IMR-90 (cell line): ENCODE measurements around the gene SENP6. TPM values are rescaled to one million over a fixed set of nuclear protein-coding genes. Genes with fewer than 3 reads are reported as not detected.

ENCODE experiments used
- ATAC-seq: fragments of 200-7000 bp; cut with Tn5 transposase; 2 replicates; pipeline ENCODE4 v1.9.1; 2020; ENCODE audit warnings: low read depth, mild to moderate bottlenecking, moderate library complexity
- BruUV-seq: library from RNA; stranded (reverse); fragments of 400-500 nt; replicated peaks from 2 replicates; lab custom pipeline; 2021; lab: Mats Ljungman, UMichigan
- CTCF ChIA-PET: fragments of 300-600 bp; formaldehyde crosslinking; extraction: SDS; loops from one replicate; lab custom pipeline; 2021; ENCODE audit warnings: antibody characterized with exemption; lab: Yijun Ruan, JAX
- POLR2A ChIA-PET: fragments of 300-600 bp; sonication (Branson Sonifier 250); formaldehyde crosslinking; loops from one replicate; lab custom pipeline; 2022; ENCODE audit warnings: antibody characterized with exemption; ENCODE audit not compliant: unreplicated experiment; lab: Charles Lee
- DNase-seq: peaks from one replicate; pipeline ENCODE4 v3.0.0; 2013
- H2AFZ ChIP-seq: replicated peaks from 2 replicates; pipeline ENCODE3; 2013; ENCODE audit warnings: low read length, mild to moderate bottlenecking; ENCODE audit not compliant: poor library complexity
- H2AK5ac ChIP-seq: 2 replicates; pipeline ENCODE4 v1.6.1; 2013; ENCODE audit warnings: low read depth, low read length, inconsistent platforms
- H2AK9ac ChIP-seq: replicated peaks from 2 replicates; pipeline ENCODE3; 2013; ENCODE audit warnings: mild to moderate bottlenecking, low read depth, low read length, moderate library complexity; ENCODE audit not compliant: poor library complexity
- H2BK120ac ChIP-seq: 2 replicates; pipeline ENCODE4 v1.6.1; 2013; ENCODE audit warnings: low read depth, low read length, inconsistent platforms
- H2BK15ac ChIP-seq: 3 replicates; pipeline ENCODE4 v1.6.1; 2013; ENCODE audit warnings: low read depth, low read length, inconsistent platforms
- H2BK20ac ChIP-seq: 2 replicates; pipeline ENCODE4 v1.6.1; 2013; ENCODE audit warnings: low read depth, mild to moderate bottlenecking, inconsistent platforms, low read length, moderate library complexity
- H2BK5ac ChIP-seq: 2 replicates; pipeline ENCODE4 v1.6.1; 2013; ENCODE audit warnings: mild to moderate bottlenecking, low read depth, low read length, inconsistent platforms; ENCODE audit not compliant: poor library complexity, severe bottlenecking
- H3K14ac ChIP-seq: replicated peaks from 2 replicates; pipeline ENCODE4 v1.6.1; 2013; ENCODE audit warnings: low read depth, low read length, inconsistent platforms
- H3K18ac ChIP-seq: 2 replicates; pipeline ENCODE4 v1.6.1; 2013; ENCODE audit warnings: low read depth, low read length, control low read depth
- H3K23ac ChIP-seq: 2 replicates; pipeline ENCODE4 v1.6.1; 2013; ENCODE audit warnings: low read depth, low read length, inconsistent platforms
- H3K27ac ChIP-seq: 2 replicates; pipeline ENCODE4 v1.5.1; 2013; ENCODE audit warnings: mild to moderate bottlenecking, control low read depth, low read length; ENCODE audit not compliant: insufficient read depth
- H3K27me3 ChIP-seq: 2 replicates; pipeline ENCODE4 v1.6.1; 2013; ENCODE audit warnings: low read length; ENCODE audit not compliant: control insufficient read depth, insufficient read depth
- H3K36me3 ChIP-seq: 2 replicates; pipeline ENCODE4 v1.6.1; 2013; ENCODE audit warnings: low read length, mixed read lengths; ENCODE audit not compliant: control insufficient read depth, insufficient read depth
- H3K4ac ChIP-seq: 2 replicates; pipeline ENCODE4 v1.6.1; 2013; ENCODE audit warnings: low read depth, low read length, inconsistent platforms
- H3K4me1 ChIP-seq: 2 replicates; pipeline ENCODE4 v1.6.1; 2013; ENCODE audit warnings: low read length, mixed read lengths; ENCODE audit not compliant: control insufficient read depth, insufficient read depth
- H3K4me2 ChIP-seq: 2 replicates; pipeline ENCODE4 v1.6.1; 2013; ENCODE audit warnings: low read depth, mild to moderate bottlenecking, control low read depth, low read length, moderate library complexity
- H3K4me3 ChIP-seq: 2 replicates; pipeline ENCODE4 v1.5.1; 2013; ENCODE audit warnings: low read depth, mild to moderate bottlenecking, control low read depth, low read length, moderate library complexity; ENCODE audit not compliant: insufficient read depth
- H3K56ac ChIP-seq: 2 replicates; pipeline ENCODE4 v1.6.1; 2013; ENCODE audit warnings: low read length, inconsistent platforms; ENCODE audit not compliant: insufficient read depth; ENCODE audit errors: extremely low read depth
- H3K79me1 ChIP-seq, 2 experiments: 2 replicates each; pipeline ENCODE4 v1.6.1; 2013; ENCODE audit warnings: low read length in 2 of 2, inconsistent platforms in 1 of 2, low read depth in 1 of 2
- H3K9ac ChIP-seq: 2 replicates; pipeline ENCODE4 v1.6.1; 2013; ENCODE audit warnings: low read depth, low read length, control low read depth
- H3K9me1 ChIP-seq: 2 replicates; pipeline ENCODE4 v1.6.1; 2013; ENCODE audit warnings: low read length, inconsistent platforms; ENCODE audit not compliant: insufficient read depth
- H3K9me3 ChIP-seq: 2 replicates; pipeline ENCODE4 v1.6.1; 2013; ENCODE audit warnings: low read length; ENCODE audit not compliant: control insufficient read depth, insufficient read depth
- H4K20me1 ChIP-seq: 2 replicates; pipeline ENCODE4 v1.6.1; 2013; ENCODE audit warnings: low read length, inconsistent platforms; ENCODE audit not compliant: insufficient read depth
- H4K5ac ChIP-seq: 2 replicates; pipeline ENCODE4 v1.6.1; 2013; ENCODE audit warnings: mild to moderate bottlenecking, low read depth, low read length, control low read depth
- H4K8ac ChIP-seq, 2 experiments: 2 replicates each; pipeline ENCODE4 v1.6.1; 2013; ENCODE audit warnings: low read depth in 2 of 2, low read length in 2 of 2, control low read depth in 1 of 2, inconsistent platforms in 1 of 2
- H4K91ac ChIP-seq: 2 replicates; pipeline ENCODE4 v1.6.1; 2013; ENCODE audit warnings: low read depth, low read length, inconsistent platforms; ENCODE audit not compliant: insufficient read depth
- BHLHE40 ChIP-seq: fragments of 150-350 bp; IDR thresholded peaks from 2 replicates; pipeline ENCODE4 v1.6.1; 2016; ENCODE audit warnings: mild to moderate bottlenecking, low read depth, low read length
- CHD1 ChIP-seq: IDR thresholded peaks from 2 replicates; pipeline ENCODE4 v1.6.1; 2012; ENCODE audit warnings: low read depth, low read length, improper control_type of control experiment
- MAFK ChIP-seq: IDR thresholded peaks from 2 replicates; pipeline ENCODE4 v1.6.1; 2012; ENCODE audit warnings: low read depth, low read length, improper control_type of control experiment
- RCOR1 ChIP-seq: IDR thresholded peaks from 2 replicates; pipeline ENCODE4 v1.6.1; 2012; ENCODE audit warnings: mild to moderate bottlenecking, low read length, improper control_type of control experiment; ENCODE audit not compliant: insufficient replicate concordance
- RFX5 ChIP-seq: IDR thresholded peaks from 2 replicates; pipeline ENCODE4 v1.8.0; 2012; ENCODE audit warnings: low read depth, mild to moderate bottlenecking, low read length, moderate library complexity
- SMC3 ChIP-seq: fragments of 150-350 bp; IDR thresholded peaks from 2 replicates; pipeline ENCODE4 v1.6.1; 2016; ENCODE audit warnings: low read depth, mild to moderate bottlenecking, antibody characterized with exemption, low read length, moderate library complexity
- USF2 ChIP-seq: fragments of 150-350 bp; IDR thresholded peaks from 2 replicates; pipeline ENCODE4 v1.6.1; 2017; ENCODE audit warnings: mild to moderate bottlenecking, antibody characterized with exemption, low read length, low read depth
- WGBS, 2 experiments: methylation state at CpG; one replicate each; pipeline versions ENCODE4 v1.1.5 to v1.1.7; 2013; ENCODE audit warnings: missing lambda C conversion rate in 2 of 2; ENCODE audit not compliant: insufficient read length in 1 of 2; ENCODE audit errors: extremely low coverage in 2 of 2; 5-methylcytosine and 5-hydroxymethylcytosine counted together
- dilution Hi-C: fragments of 300-500 bp; cut with HindIII; formaldehyde crosslinking; loops from one replicate; pipeline ENCODE4 v1.14.3; 2018; ENCODE audit warnings: low sequenced_read_pairs; ENCODE audit not compliant: unreplicated experiment
- in situ Hi-C: fragments of 300-500 bp; cut with MboI; formaldehyde crosslinking; loops from 3 replicates; pipeline ENCODE4 v1.14.3; 2019; ENCODE audit warnings: low sequenced_read_pairs, inconsistent platforms, mixed read lengths
- intact Hi-C: fragments of 100-400 bp; cut with micrococcal nuclease; formaldehyde crosslinking; loops from 2 replicates; pipeline ENCODE4 v1.10.0; 2022
- polyA plus RNA-seq, 3 experiments: library from polyadenylated mRNA; depleted of rRNA; stranded (reverse); fragments of >200 nt; gene quantifications; 2 replicates each; pipeline ENCODE4 v1.2.3, GENCODE V29; 2012; ENCODE audit warnings: low replicate concordance in 1 of 3
- total RNA-seq: library from RNA; depleted of rRNA; stranded (reverse); fragments of >200 nt; gene quantifications from 2 replicates; pipeline ENCODE4 v1.2.3, GENCODE V29; 2012

Gene SENP6
- total and polyA plus RNA-seq, 2 of the 4 experiments (the other 2 are of a cell fraction): 23.1 to 25.8 TPM

- Histone ChIP-seq H3K4me1 (no peaks in the 10 kb centered on the region), H3K36me3 (peaks cover 19% of the 10 kb centered on the region), H3K79me1 (peaks cover 3% of the 10 kb centered on the region in 2 experiments), H2BK15ac (no peak overlapping the region), H2BK120ac (no peak overlapping the region), H2AFZ (no peak overlapping the region), H3K27ac (no peak overlapping the region), H3K18ac (no peak overlapping the region), H4K8ac (no peak overlapping the region), H3K4me2 (no peak overlapping the region), H4K20me1 (no peaks in the 10 kb centered on the region), H3K56ac (no peak overlapping the region), H3K4me3 (no peak overlapping the region), H2BK5ac (no peak overlapping the region), H4K91ac (no peak overlapping the region), H2AK9ac (no peak overlapping the region), H3K9ac (no peak overlapping the region), H3K23ac (no peak overlapping the region), H3K27me3 (no peaks in the 10 kb centered on the region), H2BK20ac (no peak overlapping the region), H3K4ac (no peak overlapping the region), H4K5ac (no peak overlapping the region), H3K9me1 (no peaks in the 10 kb centered on the region; the same call in 1 of the 2 replicates), H3K9me3 (no peaks in the 10 kb centered on the region), H2AK5ac (no peak overlapping the region), H3K14ac (no peak overlapping the region)
- intact Hi-C loops (no loop called here), in situ Hi-C loops (no loop called here), dilution Hi-C loops (no loop called here)
- ATAC-seq (no peak), DNase-seq (no peak)
- ChIA-PET POLR2A (no interaction called here), CTCF (no interaction called here)
- WGBS, 2 experiments: no CpG with 5 or more reads among the region's 4 CpGs
- TF ChIP-seq RFX5 (no peak), SMC3 (no peak), MAFK (peak; percentile 57; the same call in 1 of the 2 replicates), RCOR1 (no peak), CHD1 (no peak), BHLHE40 (no peak), USF2 (no peak)
- no TSS peak for BruUV-seq
Observed at GRCh38 chr6:75666592-75666991, 64.9 kb downstream of the SENP6 start.
